Activated CD4-positive, CD25-positive, alpha-beta regulatory T cell (primary cell): ENCODE measurements around the gene GPR162.

ENCODE experiments used
- DNase-seq, 4 experiments: peaks; one replicate each; lab custom pipeline; 2025; lab: John Stamatoyannopoulos, UW

Gene GPR162, protein sequence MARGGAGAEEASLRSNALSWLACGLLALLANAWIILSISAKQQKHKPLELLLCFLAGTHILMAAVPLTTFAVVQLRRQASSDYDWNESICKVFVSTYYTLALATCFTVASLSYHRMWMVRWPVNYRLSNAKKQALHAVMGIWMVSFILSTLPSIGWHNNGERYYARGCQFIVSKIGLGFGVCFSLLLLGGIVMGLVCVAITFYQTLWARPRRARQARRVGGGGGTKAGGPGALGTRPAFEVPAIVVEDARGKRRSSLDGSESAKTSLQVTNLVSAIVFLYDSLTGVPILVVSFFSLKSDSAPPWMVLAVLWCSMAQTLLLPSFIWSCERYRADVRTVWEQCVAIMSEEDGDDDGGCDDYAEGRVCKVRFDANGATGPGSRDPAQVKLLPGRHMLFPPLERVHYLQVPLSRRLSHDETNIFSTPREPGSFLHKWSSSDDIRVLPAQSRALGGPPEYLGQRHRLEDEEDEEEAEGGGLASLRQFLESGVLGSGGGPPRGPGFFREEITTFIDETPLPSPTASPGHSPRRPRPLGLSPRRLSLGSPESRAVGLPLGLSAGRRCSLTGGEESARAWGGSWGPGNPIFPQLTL

DNA sequence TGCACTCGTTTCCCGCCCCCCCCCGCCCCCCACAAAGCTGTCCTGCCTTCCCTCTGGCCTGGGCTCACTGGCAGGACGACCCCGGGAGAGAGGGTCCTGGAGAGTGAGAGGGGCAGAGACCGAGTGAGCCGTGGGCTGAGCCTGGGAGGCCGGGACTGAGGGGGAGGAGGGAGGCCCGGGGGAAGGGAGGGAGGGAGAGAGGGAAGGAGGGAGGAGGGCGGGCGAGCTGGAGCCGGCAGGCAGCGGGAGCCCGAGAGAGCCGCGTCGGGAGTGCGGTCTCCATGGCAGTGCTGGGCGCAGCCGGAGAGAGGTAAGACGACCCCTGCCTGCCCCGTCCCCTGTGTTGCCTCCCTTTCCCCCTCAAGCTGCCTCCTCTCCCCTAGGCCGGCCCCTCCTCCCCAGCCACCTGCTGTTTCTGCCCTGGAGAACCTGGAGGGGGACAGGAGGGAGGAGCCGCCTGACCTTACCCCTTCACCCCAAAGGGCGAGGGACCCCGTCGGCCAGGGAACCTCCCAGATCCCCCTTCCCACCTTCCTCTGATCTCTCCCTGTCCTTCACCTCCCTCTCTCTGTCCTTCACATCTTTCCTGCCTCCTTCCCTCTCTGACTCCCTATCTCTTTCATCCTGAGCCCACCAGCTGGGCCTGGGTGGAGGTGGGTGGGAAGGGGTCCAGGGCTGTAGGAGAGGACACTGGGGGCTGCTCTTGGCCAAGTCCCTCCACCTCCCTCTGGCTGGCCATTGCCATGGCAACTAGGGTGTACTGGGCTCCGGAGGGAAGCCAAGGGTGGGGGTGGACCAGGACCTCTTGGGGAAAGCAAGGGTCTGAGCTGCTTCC lies at the start of gene GPR162:
TSS of gene GPR162 (plus strand) at position 231 of the 835 bp plus-strand sequence. CDS start 2,078 bp downstream, outside the sequence.
- DNase-seq: no peak

DNA sequence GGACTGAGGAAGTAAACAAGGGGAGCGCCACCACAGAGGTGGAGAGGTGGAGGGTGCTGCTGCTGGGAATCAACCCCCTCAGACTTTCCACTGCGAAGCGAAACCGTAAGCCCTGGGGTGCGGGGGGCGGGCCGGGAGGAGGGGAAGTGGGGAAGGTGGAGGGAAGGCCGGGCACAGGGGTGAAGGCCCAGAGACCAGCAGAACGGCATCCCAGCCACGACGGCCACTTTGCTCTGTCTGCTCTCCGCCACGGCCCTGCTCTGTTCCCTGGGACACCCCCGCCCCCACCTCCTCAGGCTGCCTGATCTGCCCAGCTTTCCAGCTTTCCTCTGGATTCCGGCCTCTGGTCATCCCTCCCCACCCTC lies 49.3 kb upstream of the GPR162 start, which contains the start of gene LAG3:
TSS of gene LAG3 (plus strand) at position 190 of the 365 bp plus-strand sequence. CDS start 333 bp downstream, outside the sequence.
- DNase-seq: no peak

DNA sequence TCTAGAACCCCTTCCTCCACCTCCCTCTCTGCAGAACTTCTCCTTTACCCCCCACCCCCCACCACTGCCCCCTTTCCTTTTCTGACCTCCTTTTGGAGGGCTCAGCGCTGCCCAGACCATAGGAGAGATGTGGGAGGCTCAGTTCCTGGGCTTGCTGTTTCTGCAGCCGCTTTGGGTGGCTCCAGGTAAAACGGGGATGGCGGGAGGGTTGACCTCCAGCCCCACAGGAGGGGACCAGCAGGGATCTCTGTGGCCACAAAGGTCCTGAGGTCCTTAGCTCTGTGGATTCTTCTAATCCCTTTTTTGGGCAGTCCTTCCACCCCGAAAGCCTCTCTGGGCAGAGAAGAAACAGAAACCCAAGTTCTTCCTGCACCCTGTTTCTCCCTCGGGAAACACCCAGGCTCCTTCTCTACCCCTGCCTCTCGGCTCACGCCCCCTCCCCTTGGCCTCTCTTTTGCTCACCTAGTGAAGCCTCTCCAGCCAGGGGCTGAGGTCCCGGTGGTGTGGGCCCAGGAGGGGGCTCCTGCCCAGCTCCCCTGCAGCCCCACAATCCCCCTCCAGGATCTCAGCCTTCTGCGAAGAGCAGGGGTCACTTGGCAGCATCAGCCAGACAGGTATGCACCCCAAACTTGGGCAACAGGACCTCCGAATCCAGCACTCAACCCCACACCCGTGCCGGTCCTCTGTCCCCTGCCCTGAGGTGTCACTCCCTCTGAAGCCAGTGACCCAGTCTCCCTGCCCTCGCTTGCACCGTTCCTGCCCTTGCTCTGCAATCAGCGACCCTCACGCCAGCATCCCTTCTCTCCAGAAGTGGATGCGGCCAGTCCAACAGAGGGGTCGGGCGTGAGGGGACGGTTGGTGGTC lies 48.7 kb upstream of the GPR162 start:
- DNase-seq: no peak

DNA sequence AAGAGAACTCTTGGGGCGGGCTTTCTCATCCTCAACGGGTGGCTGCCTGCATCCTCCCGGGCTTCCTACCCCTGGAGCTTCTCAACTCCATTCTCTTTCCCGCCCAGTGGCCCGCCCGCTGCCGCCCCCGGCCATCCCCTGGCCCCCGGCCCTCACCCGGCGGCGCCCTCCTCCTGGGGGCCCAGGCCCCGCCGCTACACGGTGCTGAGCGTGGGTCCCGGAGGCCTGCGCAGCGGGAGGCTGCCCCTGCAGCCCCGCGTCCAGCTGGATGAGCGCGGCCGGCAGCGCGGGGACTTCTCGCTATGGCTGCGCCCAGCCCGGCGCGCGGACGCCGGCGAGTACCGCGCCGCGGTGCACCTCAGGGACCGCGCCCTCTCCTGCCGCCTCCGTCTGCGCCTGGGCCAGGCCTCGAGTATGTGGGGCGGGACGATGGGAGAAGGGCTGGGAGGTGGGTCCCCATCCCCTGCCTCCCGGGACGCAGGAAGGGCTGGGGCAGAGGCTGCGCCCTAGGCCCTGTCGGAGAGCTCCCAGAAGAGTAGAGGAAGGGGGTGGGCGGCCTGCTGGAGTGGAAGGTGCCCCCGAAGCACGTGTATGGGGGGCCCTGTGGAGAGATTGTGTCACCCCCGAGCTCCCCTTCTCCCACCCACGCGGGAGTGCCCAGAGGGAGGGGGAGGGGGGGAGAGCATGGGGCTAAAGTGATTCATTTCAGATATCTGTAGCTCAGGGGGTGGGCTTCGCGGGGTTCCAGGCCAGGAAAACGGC lies 47.9 kb upstream of the GPR162 start:
- no peak for DNase-seq

DNA sequence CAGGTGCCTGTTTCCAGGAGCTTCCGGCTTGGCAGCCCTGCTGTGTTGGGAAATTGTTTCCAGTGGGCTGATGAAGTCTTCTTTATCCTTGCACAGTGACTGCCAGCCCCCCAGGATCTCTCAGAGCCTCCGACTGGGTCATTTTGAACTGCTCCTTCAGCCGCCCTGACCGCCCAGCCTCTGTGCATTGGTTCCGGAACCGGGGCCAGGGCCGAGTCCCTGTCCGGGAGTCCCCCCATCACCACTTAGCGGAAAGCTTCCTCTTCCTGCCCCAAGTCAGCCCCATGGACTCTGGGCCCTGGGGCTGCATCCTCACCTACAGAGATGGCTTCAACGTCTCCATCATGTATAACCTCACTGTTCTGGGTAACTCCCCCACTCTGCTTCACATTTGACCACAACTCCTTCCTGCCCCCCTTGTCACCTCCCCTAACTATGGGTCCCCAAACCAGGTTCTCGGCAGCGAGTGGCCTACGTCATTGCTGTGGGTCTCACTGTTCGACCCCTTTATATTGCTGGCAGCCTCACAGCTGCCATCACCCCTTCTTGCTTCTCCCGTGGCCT lies 47.0 kb upstream of the GPR162 start:
- no peak for DNase-seq

DNA sequence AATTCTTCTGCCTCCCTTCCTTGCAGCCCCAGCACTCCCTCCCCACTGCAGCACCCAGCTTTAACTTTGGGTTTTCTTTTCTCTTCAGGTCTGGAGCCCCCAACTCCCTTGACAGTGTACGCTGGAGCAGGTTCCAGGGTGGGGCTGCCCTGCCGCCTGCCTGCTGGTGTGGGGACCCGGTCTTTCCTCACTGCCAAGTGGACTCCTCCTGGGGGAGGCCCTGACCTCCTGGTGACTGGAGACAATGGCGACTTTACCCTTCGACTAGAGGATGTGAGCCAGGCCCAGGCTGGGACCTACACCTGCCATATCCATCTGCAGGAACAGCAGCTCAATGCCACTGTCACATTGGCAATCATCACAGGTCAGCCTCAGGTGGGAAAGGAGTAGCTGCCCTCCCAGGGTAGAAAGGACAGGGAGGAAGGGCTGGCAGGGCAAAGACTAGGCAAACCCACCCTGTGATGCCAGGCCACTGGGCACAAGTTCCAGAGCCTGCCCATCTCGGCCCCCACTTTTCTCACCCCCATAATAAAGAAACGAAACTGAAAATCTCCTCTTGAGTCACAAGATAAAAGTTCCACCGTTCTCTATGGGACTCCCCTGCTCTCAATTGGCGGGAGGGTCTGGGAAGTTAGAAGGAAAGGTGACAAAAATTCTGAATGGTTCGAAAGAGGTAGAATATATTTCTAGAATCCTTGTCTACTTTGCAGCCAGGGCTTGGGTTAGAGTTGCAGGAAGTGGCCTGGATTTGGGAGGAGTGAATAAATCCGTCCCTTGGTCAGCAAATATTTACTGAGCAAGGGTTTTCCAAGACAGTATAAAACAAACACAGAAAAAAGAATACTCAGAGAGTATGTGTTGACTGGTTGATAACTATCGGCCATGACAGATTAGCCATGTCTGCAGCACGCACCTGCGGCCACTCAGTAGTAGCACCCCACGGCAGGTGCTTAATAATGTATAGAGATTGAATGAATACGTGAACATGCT lies 46.1 kb upstream of the GPR162 start:
- DNase-seq: no peak

DNA sequence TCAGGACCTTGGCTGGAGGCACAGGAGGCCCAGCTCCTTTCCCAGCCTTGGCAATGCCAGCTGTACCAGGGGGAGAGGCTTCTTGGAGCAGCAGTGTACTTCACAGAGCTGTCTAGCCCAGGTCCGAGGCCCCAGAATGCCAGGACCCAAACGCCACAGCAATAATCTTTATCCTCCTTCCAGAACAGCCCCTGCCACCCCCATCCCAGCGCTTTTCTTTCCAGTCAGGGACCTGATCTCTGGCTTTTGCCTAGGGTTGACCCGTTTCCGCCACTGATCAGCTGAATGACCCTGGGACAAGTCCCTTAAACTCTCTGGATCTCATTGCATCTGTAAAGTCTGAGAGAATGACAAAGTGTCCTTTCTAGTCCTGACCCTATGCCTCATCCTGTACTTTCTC lies 44.2 kb upstream of the GPR162 start:
- no peak for DNase-seq

DNA sequence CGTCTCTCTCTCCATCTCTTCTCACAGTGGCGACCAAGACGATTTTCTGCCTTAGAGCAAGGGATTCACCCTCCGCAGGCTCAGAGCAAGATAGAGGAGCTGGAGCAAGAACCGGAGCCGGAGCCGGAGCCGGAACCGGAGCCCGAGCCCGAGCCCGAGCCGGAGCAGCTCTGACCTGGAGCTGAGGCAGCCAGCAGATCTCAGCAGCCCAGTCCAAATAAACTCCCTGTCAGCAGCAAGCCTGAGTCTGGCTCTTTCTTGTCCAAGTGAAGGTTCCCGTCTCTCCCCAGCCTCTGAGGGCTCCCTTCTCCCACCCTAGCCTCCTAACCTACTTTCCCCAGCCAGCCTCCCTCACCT lies 43.4 kb upstream of the GPR162 start:
- DNase-seq: no peak

DNA sequence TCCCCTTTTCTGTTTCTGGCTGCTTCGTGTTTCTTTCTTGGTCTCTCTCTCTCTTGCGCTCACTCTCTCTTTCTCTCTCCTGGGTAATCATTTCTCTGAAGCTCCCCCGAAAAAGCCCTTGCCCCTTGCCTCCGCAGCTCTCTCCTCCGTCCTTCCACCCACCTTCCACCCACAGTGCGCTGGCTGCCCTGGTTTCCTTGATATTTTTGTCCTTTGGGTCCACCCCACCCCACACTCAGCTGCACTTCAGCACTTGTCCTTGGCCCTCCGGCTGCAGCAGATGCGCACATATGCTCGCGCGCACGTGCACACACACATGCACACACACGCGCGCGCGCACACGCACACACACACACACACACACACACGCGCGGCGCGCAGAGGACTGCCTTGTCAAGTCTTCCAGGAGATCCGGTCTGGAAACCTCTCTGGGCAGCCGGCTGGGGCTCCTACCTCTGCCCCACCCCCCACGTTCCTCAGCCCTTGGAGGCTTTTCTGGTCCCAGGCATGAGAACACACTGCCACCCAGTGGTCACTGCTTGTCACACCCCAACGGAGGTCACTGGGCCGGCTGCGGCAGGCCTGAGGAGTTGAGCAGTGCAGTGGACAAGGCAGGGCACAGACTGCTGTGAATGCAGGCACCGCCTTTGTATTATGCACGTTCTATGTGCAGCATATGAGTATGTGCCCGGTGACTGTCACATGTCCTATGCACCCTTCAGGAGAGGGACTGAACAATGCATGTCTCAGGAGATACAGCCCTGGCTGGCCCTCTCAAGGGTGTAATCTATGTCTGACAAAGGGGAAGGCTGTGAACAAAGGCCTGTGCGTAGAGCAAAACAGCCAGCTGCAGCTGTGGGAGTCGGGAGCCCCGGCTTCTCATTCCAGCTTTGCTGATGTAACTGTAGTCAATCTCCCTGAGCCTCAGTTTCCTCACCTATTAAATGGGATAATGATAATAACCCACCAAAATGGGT lies 42.8 kb upstream of the GPR162 start:
- DNase-seq: peak; percentile 71 to 80 (median 76)

DNA sequence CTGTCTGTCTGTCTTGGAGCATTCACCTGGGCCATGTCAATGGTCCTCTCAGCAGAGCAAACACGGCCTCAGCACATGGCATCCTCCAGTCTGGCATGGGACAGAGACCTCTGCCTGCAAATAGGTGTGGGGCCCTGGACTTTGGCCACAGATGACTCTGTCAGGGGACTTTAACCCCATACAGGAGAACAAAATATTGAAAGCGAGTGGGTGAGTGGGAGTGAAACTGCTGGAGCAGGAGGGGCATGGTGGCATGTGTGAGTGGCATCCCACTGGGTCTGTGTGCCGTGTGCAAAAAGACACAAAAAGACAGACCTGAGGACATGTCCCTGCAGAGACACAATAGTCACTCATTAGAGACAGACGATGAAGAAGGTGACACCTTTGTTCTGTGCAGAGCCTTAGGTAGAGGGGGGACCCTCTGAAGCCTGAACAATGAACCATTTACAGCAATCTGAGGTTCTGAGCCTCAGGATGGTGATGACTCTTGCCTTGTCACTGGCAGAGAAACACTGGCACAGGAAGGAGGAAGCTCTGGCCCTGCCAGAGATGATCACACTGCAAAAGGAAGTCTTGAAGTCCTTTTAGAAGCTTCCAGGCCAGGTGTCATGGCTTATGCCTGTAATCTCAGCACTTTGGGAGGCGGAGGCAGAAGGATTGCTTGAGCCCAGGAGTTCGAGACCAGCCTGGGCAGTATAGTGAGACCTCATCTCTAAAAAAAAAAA lies 41.8 kb upstream of the GPR162 start:
- no peak for DNase-seq

DNA sequence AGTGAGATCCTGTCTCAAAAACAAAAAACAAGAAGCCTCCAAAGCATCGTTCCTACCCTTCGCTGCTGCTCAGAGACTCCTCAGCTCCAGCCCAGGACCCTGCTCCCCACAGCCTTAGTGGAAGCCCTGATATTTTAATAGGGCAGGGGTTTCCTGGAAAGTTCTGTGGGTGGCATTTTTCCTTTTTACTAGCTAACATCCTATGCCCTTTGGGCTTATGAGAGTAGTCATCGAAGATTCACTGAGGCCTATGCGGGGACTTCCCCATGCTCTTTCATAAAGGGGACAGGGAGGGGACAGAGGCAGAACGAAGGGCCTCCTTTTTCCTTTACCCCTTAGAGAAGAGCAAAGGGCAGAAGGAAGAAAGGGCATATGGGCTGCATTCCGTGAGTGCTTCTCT lies 41.0 kb upstream of the GPR162 start:
- no peak for DNase-seq

DNA sequence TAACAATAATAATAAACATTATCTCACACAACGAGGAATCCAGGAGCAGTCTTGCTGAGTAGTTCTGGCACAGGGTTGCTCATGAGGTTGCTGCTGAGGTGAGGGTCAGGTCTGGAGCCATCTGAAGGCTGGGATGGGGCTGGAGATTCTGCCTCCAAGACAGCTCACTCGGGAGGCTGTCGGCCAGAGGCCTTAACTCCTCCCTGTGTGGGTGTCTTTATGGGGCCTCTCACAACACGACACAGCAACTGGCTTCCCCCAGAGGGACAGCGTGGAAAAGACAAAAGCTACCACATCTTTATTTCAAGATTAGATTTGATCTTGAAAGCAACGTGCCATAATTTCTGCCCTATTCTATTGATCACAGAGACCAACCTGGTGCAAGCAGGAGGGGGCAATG lies 39.5 kb upstream of the GPR162 start:
- no peak for DNase-seq

DNA sequence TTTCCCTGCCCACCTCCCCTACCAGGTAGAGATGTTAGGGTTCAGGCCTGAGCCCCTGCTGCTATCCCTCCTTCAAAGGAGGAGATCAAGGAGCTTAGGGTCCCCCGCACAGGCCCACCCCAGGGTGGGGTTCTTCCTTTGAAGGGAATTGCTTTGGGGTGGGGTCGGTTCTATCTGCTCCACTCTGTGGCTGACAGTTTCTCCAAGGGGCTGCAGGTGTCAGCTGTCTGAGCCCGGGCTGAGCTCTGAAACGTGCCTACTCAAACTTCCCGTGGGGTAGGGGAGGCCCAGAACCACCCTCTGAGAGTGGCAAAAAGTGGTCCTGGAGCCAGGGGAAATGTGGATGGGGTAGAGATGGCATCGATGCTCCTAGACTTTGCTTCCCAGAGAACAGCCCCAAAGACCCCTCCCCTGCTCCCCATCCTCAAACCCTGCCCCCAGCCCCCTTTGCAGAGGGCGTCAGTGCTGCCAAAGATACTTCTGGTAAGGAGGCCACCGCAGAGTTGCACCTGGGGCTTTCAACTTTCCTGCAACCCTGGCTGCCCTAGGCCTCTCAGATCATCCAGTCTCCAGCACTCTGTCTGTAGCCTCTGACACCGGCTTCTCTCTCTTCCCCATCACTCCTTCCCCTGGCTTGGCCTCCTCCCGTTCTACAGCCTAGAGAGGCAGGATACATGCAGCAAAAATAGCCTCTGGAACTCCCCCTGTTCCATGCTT lies 38.6 kb upstream of the GPR162 start:
- DNase-seq: no peak

DNA sequence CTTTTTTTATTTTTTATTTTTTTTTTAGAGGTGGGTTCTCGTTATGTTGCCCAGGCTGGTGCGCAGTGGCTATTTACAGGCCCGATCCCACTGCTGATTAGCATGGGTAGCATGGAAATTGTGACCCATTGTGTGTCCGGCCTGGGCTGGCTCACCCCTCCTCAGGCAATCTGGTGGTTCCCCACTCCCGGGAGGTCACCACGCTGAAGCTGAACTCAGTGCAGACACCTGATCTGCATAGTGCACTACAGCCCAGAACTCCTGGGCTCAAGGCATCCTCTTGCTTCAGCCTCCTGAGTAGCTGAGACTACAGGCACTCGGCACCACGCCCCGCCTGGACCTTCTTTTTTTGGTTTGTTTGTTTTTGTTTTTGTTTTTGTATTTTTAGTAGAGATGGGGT lies 37.8 kb upstream of the GPR162 start:
- DNase-seq: no peak

DNA sequence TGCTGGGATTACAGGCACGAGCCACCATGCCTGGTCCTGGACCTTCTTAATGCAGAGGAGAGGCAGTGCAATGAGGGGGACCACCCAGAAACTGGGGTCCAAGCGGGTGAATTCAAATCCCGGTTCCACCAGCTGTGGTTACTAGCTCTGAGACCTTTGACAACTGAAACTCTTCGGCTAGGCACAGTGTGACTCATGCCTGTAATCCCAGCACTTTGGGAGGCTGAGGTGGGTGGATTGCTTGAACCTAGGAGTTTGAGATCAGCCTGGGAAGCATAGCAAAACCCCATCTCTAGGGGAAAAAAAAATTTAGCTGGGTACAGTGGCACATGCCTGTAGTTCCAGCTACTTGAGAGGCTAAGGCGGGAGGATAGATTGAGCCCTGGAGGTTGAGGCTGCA lies 37.3 kb upstream of the GPR162 start:
- no peak for DNase-seq

DNA sequence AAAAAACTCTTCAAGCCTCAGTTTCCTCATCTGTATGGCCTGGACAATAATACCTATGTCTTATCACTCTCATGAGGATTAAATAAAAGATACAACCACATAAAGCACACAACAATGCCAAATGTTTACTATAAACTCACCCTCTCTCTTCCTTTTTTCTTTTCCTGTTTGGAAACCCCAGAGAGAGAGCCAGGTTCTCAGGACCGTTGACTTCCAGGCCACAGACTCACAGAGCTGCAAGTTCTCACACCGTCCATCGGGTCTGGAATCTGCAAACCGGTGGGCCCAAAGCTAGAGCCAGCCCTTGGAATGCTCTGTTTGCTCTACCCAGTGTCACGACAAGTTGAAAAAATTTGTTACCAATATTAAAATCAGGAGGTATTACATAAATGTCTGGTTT lies 36.9 kb upstream of the GPR162 start:
- DNase-seq: no peak
